Right renal cortex interstitium (tissue), 3 donors: ENCODE data around the gene KCNG4. TPM values are rescaled to one million over a fixed set of nuclear protein-coding genes. Genes with fewer than 3 reads are reported as not detected.

Experiments used
- polyA plus RNA-seq, 3 donors: library from polyadenylated mRNA; unstranded; fragments of 120-200 nt; gene quantifications; one replicate each; pipeline ENCODE4 v1.2.1, GENCODE V29; 2013; ENCODE audit not compliant: insufficient read length in 3 of 3

KCNG4 gene
- polyA plus RNA-seq, 3 donors, result 0.07 TPM; not detected in 2

Other genes with a start within 250 kb of the KCNG4 start
- under 1 TPM in 1 of 3 donors, not detected in 2; 0.17 TPM for gene SLC38A8, start 197.2 kb downstream of the KCNG4 start, polyA plus RNA-seq
- gene MBTPS1, start 123.1 kb downstream of the KCNG4 start, polyA plus RNA-seq, result 100 to 1,000 TPM; 106 to 107 (median 106) TPM
- 10 to 100 TPM; 43.9 to 59.1 (median 48.5) TPM for gene HSDL1, start 94.8 kb downstream of the KCNG4 start, polyA plus RNA-seq
- 1 to 10 TPM; 2.6 to 3.1 (median 2.9) TPM for gene DNAAF1, start 94.7 kb downstream of the KCNG4 start, polyA plus RNA-seq
- gene TAF1C, start 53.0 kb downstream of the KCNG4 start, polyA plus RNA-seq, result 10 to 100 TPM; 21.5 to 31.1 (median 26.9) TPM
- gene ADAD2, start 48.9 kb downstream of the KCNG4 start, polyA plus RNA-seq, result under 1 TPM in 1 of 3 donors, not detected in 2; 0.44 TPM
- 1 to 10 TPM; 2.7 to 3.5 (median 3.1) TPM for gene WFDC1, start 54.9 kb upstream of the KCNG4 start, polyA plus RNA-seq
- under 1 TPM; 0.32 to 0.96 (median 0.75) TPM for gene ATP2C2, start 128.5 kb upstream of the KCNG4 start, polyA plus RNA-seq